ENCODE results near the gene PCNX1. TPM values are rescaled to one million over a fixed set of nuclear protein-coding genes. Genes with fewer than 3 reads are reported as not detected.
A peak's percentile ranks its signal among the peaks of the same experiment; 100 is the strongest.

PCNX1 gene
- total and polyA plus RNA-seq, 9 of the 15 experiments (the other 6 are each of a cell fraction or from before 2014, with no cell fraction given) = 0.30 to 4.5 (median 2.3) TPM

DNA sequence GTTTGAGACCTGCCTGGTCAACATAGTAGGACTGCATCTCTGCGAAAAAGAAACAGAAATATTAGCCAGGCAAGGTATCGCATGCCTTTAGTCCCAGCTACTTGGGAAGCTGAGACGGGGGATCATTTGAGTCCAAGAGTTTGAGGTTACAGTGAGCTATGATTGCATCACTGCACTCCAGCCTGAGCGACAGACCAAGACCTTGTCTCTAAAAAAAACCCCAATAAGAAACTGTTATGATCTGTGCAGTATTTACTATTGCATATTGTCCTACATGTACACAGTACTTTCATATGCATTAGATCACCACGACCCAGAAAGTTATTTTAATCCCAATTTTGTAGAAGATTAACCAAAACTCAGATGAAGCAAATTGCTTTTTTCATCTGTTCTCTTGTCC is 187.5 kb downstream of the PCNX1 start:
- no peak for TF ChIP-seq EHMT2 (IDR thresholded peaks at IDR 0.05)
- 0 out of 2 replicates have a peak, but pooled peaks have one; percentile 9 for TF ChIP-seq CEBPB (tag; IDR thresholded peaks at IDR 0.05)
- peak; percentile 43; the same call in 1 of the 2 replicates for TF ChIP-seq ATF3 (IDR thresholded peaks at IDR 0.05)
- no peak for TF ChIP-seq ATF3 (CRISPR knock-in tag; conservative IDR thresholded peaks at IDR 0.05)
- TF ChIP-seq CEBPG (CRISPR knock-in tag; IDR thresholded peaks at IDR 0.05) = no peak
- peak in 1 of 2 experiments; percentile 47; a peak in 1 of 4 replicates for TF ChIP-seq CEBPG (tag; conservative IDR thresholded peaks at IDR 0.05 in 1 of 2, IDR thresholded peaks at IDR 0.05 in 1 of 2)
- Histone ChIP-seq H3K9ac (ENCODE audit: insufficient read depth in 1 of 2, low read depth in 2 of 2, low read length in 2 of 2) (no peak overlapping the region), H3K36me3 (ENCODE audit: control insufficient read depth, insufficient read depth, low read length) (no peaks in the 10 kb centered on the region), H3K27me3 (ENCODE audit: control insufficient read depth in 2 of 2, insufficient read depth in 2 of 2, low read length in 2 of 2) (no peaks in the 10 kb centered on the region), H3K9me3 (replicated peaks; ENCODE audit: control insufficient read depth, insufficient read depth, low read depth, low read length) (no peaks in the 10 kb centered on the region), H3K27ac (ENCODE audit: extremely low read depth, low read depth, low read length) (no peak overlapping the region), H2AFZ (ENCODE audit: low read depth, low read length) (no peak overlapping the region), H4K20me1 (replicated peaks; ENCODE audit: control insufficient read depth, insufficient read depth, low read length) (no peaks in the 10 kb centered on the region), H3K4me2 (ENCODE audit: insufficient read depth, low read length) (no peak overlapping the region), H3K4me3 (no peak overlapping the region), H3K79me2 (ENCODE audit: control insufficient read depth, insufficient read depth, low read length) (no peaks in the 10 kb centered on the region), H3K9me1 (ENCODE audit: control insufficient read depth, insufficient read depth, low read length) (no peaks in the 10 kb centered on the region), H3K4me1 (replicated peaks in 1 of 2; ENCODE audit: control insufficient read depth in 2 of 2, insufficient read depth in 2 of 2, low read length in 2 of 2) (no peaks in the 10 kb centered on the region)
- CTCF ChIA-PET (ENCODE audit: low intra/inter-chr PET ratio) = no interaction called here
- 23% methylated on average over 5 of the region's 5 CpGs for WGBS (ENCODE audit: insufficient coverage, low coverage, missing lambda C conversion rate)
- no TSS peak for BruUV-seq (replicated peaks)
- ATAC-seq (no peak), DNase-seq (ENCODE audit: extremely low read depth in 1 of 4, low spot score in 3 of 4) (no peak), FAIRE-seq (no peak)
- POLR2A ChIA-PET = no interaction called here
- in situ Hi-C loops (cut with MboI) = no loop called here
- intact Hi-C loops (cut with micrococcal nuclease) = no loop called here

- in situ Hi-C loops (cut with MboI) (no loop called here), intact Hi-C loops (cut with micrococcal nuclease) (no loop called here)
- Histone ChIP-seq H3K79me2 (ENCODE audit: control insufficient read depth, insufficient read depth, low read length) (no peaks in the 10 kb centered on the region), H3K4me3 (no peak overlapping the region), H3K4me1 (replicated peaks in 1 of 2; ENCODE audit: control insufficient read depth in 2 of 2, insufficient read depth in 2 of 2, low read length in 2 of 2) (no peaks in the 10 kb centered on the region), H3K27me3 (ENCODE audit: control insufficient read depth in 2 of 2, insufficient read depth in 2 of 2, low read length in 2 of 2) (no peaks in the 10 kb centered on the region), H3K9me3 (replicated peaks; ENCODE audit: control insufficient read depth, insufficient read depth, low read depth, low read length) (no peaks in the 10 kb centered on the region), H3K4me2 (ENCODE audit: insufficient read depth, low read length) (no peak overlapping the region), H4K20me1 (replicated peaks; ENCODE audit: control insufficient read depth, insufficient read depth, low read length) (no peaks in the 10 kb centered on the region), H3K27ac (ENCODE audit: extremely low read depth, low read depth, low read length) (no peak overlapping the region), H3K9me1 (ENCODE audit: control insufficient read depth, insufficient read depth, low read length) (no peaks in the 10 kb centered on the region), H2AFZ (ENCODE audit: low read depth, low read length) (no peak overlapping the region), H3K9ac (ENCODE audit: insufficient read depth in 1 of 2, low read depth in 2 of 2, low read length in 2 of 2) (no peak overlapping the region), H3K36me3 (ENCODE audit: control insufficient read depth, insufficient read depth, low read length) (no peaks in the 10 kb centered on the region)
- POLR2A ChIA-PET = no interaction called here
- ATAC-seq (no peak), FAIRE-seq (no peak), DNase-seq (ENCODE audit: extremely low read depth in 1 of 4, low spot score in 3 of 4) (no peak)
- WGBS (ENCODE audit: insufficient coverage, low coverage, missing lambda C conversion rate) = 24% methylated on average over 5 of the region's 5 CpGs
- no TSS peak for BruUV-seq (replicated peaks)
- CTCF ChIA-PET (ENCODE audit: low intra/inter-chr PET ratio) = no interaction called here
- peak; percentile 70 for TF ChIP-seq ZNF146 (CRISPR knock-in tag; IDR thresholded peaks at IDR 0.05; ENCODE audit: unreplicated experiment)
- no peak for TF ChIP-seq CBFB (CRISPR knock-in tag; IDR thresholded peaks at IDR 0.05)
Measured at GRCh38 chr14:71096947-71097346, 189.7 kb downstream of the PCNX1 start.
